Neutrophil (primary cell): Measurements from ENCODE around the gene CLVS2.

Experiments used
- H3K27ac ChIP-seq: fragments of 200-600 bp; sonication (generic); 2 replicates; pipeline ENCODE4 v1.5.1; 2016; ENCODE audit warnings: mild to moderate bottlenecking, moderate library complexity
- H3K27me3 ChIP-seq: fragments of 200-600 bp; sonication (generic); 2 replicates; pipeline ENCODE4 v1.6.0; 2016; ENCODE audit warnings: mild to moderate bottlenecking
- H3K36me3 ChIP-seq: fragments of 200-600 bp; sonication (generic); 2 replicates; pipeline ENCODE4 v1.5.1; 2017
- H3K4me1 ChIP-seq, 2 experiments: fragments of 200-600 bp in 1 of 2; sonication (generic) in 1 of 2; 1 replicate in 1 of 2; 2 replicates in 1 of 2; pipeline versions ENCODE4 v1.5.1 to v1.6.1; 2013 to 2016; ENCODE audit warnings: low read depth in 1 of 2, low read length in 1 of 2, mild to moderate bottlenecking in 1 of 2, moderate library complexity in 1 of 2; ENCODE audit not compliant: control insufficient read depth in 1 of 2, insufficient read depth in 1 of 2
- H3K4me3 ChIP-seq, 2 experiments: fragments of 200-600 bp in 1 of 2; sonication (generic) in 1 of 2; 1 replicate in 1 of 2; 2 replicates in 1 of 2; pipeline ENCODE4 v1.5.1; 2013 to 2016; ENCODE audit warnings: low read depth in 1 of 2, low read length in 1 of 2, mild to moderate bottlenecking in 1 of 2, moderate library complexity in 1 of 2
- H3K9me3 ChIP-seq: fragments of 200-600 bp; sonication (generic); 2 replicates; pipeline ENCODE4 v1.5.1; 2016
- CTCF ChIP-seq: fragments of 200-600 bp; sonication (generic); IDR thresholded peaks from 2 replicates; pipeline ENCODE4 v1.5.1; 2016; ENCODE audit warnings: antibody characterized with exemption

Gene CLVS2

DNA sequence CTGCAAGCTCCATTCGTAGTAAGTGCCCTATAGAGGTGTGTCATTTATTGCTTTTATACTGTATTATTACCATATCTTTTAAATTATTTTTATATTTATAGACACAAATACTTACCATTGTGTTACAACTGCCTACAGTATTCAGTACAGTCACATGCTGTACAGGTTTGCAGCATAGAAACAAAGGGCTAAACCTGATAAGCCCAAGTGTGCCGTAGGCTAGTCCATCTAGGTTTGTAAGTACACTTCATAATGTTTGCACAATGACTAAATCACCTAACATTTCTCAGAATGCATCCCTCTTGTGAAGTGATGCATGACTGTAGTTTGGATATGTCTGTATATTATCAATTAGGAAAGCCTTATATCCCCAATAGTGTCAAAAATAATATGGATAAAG lies 122.8 kb downstream of the CLVS2 start:
- Histone ChIP-seq H3K36me3 (no peaks in the 10 kb centered on the region), H3K4me1 (no peaks in the 10 kb centered on the region), H3K4me3 (no peak overlapping the region), H3K27ac (no peak overlapping the region), H3K9me3 (no peaks in the 10 kb centered on the region), H3K27me3 (no peaks in the 10 kb centered on the region)
- TF ChIP-seq CTCF = no peak
